Activated T-helper 9 cell treated with anti-CD3 and anti-CD28 coated beads, Interleukin-2, amount 50 U/mL, for 16 hours (primary cell): Measurements from ENCODE around the gene GRIK4.

Experiments used
- DNase-seq: peaks from one replicate; pipeline ENCODE4 v3.0.0-alpha.2; 2020; ENCODE audit warnings: low read depth

The GRIK4 gene

DNA sequence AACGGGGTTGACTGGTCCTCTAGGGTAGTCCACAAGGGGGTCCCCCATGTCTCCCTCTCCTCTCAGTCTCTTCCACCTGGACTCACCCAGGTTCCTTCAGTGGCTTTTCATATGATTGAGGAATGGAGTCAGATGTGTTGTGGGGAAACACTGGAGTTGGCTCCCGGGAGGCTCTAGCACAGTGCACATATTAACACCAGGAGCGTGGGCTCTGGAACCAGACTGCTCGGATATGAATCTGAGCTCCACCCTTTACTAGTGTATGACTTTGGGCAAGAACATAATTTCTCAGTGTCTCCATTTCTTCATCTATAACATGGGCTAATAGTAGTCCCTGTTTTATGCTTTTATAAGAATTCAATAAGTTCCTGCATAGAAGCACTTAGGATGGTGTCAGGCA, 157.0 kb downstream of the GRIK4 start:
- no peak for DNase-seq

DNA sequence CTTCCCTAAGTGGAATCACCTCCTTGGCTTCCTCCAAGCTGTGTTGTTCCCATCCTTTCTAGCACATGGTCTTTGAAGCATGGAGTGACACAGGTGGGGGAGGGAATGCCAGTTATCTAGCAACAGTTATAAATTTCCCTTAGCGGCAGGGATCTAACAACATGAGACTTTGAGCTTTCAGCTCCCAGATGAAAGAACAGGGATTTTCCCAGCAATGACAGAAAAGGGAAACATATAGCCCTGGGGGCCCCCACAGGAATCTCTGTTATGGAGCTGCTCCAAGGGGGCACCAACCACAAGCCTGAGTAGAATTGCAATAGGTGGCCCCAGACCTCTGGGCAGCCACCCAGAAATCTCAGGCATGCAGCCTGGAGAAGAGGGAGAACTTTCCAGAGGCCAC, 163.0 kb downstream of the GRIK4 start:
- DNase-seq = no peak

DNA sequence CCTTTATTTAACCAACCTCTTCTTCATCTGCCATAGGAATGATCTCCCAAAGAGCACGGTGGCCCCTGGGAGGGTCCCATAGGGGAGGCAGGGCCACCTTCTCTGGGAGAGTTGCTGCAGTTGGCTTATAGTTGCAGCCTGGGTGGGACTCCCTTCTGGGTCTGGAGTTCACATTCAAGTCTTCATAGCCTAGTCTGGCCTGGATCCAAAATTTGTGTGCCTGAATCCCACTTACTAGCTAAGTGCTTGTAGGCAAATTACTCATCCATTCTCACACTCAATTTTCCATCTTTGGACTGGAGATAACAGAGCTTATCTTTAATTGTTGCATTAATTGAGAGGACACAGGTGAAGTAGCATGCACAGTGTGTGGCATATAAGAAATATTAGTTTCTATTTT, 163.6 kb downstream of the GRIK4 start:
- no peak for DNase-seq

DNA sequence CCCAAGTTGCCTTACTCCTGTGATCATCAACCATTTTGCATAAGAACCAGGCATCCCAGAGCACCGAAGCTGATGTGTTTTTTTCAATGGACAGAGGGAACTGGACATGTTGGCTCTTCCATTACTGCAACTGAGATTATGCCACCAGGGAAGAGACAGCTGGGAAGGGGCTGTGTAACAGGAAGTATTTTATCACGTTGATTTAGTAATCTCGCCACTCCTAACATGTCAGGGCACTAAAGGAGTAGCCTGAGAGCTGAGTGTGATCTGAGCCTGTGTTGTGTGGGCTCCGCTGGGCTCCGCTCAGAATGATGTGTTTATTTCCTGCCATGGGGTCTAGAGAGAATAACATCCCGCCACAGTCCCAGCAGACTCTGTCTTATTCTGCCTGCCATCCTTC, 165.4 kb downstream of the GRIK4 start:
- no peak for DNase-seq

DNA sequence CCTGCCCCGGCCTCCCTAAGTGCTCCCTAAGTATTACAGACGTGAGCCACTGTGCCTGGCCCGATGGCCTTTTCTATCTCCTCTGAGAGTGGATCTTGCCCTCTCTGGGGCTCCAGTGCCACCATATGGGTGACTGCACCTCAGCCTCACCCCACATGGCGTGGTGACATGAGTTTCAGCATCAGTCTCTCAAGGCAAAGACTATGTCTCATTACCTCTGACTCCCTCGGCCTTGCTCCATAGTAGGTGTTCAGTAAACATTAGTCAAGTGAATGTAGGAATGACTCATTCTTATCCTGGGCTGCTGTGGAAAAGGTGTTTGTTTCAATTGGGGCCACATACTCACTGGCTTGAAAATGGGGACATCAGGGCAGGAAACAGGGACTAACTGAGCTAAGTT, 168.8 kb downstream of the GRIK4 start:
- DNase-seq = no peak

DNA sequence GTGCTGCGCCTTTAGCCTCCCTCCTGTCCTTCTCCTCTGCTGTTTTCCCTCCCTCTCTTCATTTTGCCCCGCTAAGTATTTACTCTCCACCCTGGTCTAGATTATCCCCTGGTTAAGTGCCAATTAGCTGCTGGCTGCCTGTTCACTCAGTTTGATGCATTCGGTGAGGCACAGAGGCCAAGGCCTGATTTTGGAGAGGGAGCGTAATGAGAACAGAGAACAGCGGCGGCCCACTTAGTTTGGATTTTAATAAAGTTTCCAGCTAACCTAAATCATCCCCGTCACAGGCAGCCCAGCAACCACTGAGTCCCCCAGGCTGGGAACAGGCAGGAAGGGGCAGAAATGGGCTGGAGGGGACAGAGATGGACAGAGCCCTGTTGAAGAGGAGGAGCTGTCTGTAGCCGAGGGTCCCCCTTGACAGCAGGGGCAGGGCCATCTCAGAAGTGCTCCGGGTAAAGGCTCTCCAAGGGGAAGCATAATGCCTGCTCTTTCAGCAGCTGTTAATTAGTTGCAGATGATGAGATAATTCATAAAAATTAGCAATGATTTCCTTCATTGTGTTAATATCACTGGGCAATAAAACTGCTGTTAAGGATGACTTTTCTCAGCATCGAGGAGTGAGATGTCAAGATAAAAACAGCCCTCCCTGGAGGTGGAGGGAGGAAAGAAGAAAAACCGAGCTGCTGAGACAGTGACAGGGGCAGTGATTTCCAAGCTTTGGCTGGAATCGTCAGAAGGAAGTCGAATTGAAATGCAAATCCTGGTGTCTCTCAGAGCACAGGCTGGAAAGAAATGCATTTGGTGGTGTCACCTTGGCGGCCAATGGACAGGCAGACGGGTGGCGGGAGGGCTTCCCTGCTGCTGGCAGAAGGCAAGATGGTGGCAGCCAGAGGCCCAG, 170.1 kb downstream of the GRIK4 start:
- DNase-seq = no peak

DNA sequence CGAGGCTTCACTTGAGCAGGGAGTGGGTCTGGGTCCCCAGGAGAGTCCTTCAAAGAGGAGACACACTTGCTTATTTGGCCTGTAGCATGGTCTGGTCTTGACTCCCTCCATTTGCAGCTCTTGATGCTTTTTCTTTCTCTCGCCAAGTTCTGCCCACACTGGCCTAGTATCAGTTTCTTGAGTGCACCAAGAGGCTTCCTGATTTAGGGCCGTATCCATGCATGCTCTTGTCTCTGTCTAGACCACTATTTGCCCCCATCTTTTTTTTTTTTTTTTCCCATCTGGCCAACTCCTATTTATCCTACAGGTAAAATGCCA, 170.7 kb downstream of the GRIK4 start:
- no peak for DNase-seq

DNA sequence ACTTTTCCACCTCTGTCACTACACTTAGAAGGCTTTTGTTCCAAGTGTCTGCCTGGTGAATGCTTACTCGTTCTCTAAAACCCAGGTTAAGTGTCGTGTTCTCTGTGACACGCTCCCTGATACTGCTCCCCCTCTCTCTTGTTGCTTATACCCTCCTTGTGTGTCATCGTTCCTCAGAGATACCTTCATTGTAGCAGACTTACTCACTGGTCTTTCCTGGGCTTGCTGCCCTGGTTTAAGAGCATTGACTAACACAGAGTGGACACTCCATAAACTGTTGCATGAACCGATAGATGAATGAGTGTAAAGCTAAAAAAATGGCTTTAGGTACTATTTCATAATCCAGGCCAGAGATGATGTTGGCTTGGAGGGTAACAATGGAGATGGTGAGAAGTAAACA, 171.3 kb downstream of the GRIK4 start:
- DNase-seq = no peak

DNA sequence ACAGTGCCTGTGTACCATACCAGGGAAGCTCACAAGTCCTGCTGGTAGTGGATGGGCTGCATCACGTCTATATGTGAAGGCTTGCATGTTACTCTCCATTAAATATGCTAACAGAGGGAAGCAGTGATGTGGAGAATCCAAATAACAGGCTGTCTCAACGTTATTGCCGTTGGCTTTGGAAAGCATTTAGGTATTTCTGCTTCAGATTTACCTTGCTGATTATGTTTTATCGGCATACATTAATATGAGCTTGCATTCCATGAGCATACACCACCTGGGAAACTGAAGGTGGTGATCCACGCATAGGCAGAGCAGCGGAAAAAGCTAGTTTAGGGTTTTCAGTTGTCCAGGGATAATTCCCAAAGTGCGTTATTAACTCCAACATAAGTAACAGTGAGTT, 175.0 kb downstream of the GRIK4 start:
- DNase-seq = no peak

DNA sequence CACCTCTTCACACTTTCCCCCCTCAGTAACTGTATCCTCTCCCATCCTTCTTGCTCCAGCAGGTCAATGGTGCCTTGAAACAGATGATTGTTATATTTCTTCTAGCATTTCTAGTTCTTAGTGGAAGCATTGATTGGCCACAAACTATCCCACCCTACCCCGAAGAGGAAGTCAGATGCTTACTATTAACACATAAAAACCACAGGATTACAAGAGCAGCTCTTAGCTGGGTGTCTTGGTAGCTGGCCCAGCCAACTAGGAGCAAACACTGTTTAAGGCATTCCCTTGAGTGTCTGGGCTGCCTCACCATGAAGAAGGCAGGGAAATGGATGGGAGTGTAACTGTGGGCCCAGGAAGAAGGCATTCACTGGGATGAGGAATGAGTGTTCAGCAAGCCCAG, 176.6 kb downstream of the GRIK4 start:
- no peak for DNase-seq

DNA sequence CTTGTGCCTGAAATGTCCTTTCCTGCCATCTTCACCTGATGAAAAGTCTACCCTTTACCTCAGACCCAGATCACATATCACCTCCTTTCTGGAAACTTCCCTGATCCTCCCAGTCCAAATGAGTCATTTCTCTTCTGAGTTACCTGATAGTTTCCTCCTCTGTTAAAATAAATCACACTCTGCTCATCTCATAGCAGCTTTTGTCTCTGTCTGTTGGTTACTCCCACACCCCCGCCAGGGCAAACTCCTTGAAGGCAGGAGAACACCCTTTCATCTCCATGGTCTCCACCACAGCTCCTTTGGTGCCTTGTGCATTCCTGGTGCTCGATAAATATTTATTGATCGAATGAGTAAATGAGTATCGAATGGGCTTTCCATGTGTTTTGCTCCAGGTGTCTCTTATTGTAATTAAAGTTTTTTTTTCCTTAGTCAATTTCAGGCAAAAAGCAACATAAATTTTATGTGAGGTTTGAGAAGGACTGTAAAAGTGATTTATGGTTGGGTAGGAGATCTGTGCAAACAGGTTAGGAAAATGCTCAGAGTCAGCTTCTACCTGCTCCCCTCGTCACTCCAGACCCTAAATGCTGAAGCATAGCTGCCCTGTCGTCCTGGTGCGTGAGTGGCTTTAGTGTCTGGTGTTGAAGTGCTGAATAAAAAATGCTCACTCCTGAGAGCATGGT, 178.2 kb downstream of the GRIK4 start:
- no peak for DNase-seq

DNA sequence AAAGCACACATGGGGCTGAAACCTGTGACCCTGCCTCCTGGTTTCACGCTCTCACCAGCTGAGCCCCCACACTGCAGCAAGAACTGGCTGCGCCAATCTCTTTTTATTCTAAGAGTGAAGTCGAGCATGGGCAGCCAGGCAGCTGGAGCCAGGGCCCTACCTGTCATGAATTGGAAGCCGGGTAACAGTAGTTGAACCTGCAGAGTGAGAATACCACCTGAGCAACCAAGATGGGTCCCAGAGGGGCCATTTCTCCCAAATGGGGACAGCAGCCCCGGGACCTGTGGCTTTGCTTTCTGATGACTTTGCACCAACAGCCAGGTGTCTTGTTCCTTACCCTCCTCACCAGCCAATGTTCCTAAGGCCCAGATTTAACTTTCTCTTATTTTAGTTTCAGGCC, 178.9 kb downstream of the GRIK4 start:
- DNase-seq = no peak

DNA sequence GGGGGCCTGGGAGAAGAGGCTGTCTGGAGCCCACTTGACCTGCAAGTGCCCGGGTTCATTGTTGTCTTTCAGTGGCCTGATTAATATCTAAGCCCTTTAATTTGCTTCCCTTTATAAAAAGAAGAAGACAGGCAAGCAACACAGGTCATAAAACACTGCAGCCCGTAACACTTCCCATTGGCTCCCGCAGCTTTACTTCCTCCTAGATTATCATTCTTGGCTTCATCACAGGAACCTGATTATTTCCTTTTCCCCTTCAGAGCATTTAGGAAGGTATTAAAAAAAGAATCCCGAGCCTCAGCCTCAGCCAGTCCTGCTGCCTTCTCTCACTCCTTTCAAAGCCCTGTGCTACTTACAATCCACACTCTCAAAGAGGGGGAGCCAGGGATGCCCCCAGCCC, 183.2 kb downstream of the GRIK4 start:
- no peak for DNase-seq

DNA sequence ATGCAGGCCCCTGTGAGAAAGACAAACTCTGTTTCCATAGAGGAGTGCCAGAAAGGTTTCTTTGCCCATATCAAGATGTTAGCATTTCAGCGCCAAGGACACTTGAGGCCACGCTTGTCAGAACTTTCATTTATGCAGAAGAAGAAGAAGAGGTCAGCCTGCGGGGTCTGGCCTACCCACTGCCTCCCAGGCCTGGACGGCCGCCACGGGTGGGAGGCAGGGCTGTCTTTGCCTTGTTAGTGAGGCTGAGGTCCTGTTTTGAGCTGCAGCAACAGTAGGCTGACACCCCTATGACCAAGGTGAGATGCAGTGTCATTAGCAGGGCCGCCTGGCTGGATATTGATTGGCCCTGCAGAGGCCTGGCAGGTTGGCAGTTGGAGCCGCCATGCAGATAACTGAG, 183.9 kb downstream of the GRIK4 start:
- no peak for DNase-seq

DNA sequence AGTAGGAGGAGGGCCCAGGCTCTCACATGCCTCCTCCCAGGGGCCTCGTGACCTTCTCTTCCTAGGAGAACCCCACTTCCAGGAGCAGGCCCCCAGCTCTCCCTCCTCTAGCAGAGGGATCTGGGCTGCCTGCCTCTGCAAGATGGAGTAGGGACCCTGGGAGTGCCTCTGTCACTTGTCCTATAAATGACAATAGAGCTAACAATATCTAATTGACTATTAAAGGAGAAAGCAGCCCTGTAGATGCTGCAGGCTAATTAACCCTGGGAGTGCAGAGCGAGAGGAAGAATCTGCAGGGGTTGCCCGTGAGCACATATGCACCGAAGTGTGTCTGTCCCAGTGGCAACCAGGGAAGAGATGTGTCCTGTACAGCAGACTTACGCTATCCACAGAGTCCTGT, 184.4 kb downstream of the GRIK4 start:
- no peak for DNase-seq

DNA sequence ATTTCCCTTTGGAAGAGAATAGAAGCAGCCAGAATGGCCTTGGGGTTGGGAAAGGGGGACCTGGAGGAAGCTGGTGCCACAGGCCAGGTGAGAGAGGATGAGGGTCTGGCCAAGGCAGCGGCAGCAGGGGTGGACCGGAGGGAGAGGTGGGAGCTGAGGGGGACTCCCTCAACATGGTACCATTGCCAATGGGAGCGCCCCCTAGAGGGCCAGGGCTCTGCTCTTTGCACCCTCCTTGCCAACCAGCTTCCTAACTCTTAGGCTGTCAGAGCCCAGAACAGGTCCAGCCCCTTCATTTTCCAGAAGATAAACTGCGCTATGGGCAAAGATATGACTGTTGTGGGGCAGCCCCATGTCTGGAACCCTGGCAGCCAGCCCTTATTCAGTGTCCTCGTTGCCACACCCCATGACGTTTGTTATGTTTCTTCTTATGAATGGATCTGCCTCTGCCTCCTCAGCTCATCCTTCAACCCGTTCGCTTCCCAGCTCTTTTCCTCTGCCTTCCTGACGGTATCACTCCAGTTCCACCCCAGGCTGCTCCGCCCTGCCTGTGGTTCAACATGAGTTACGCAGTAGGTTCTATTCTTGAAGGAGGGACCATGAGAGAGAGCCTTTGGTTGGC, 185.2 kb downstream of the GRIK4 start:
- no peak for DNase-seq

DNA sequence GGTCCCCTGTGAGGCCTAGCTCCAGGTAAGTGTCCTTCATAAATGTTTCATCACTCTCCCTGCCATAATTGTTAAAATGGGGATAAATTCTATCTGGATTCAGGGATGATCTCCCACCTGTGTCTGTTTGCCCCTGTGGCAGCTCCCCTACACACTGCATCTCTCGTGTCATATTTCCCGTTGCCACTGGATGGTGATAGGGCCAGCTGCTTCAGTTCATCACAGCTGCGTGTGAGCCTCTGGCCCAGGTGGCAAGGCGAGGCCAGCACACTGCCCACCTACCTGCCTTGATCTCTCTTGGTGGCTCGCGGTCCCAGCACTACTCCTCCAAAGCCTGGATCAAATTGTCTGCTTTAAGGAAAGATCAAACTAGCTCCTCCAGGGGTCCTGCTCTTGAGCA, 187.4 kb downstream of the GRIK4 start:
- no peak for DNase-seq

DNA sequence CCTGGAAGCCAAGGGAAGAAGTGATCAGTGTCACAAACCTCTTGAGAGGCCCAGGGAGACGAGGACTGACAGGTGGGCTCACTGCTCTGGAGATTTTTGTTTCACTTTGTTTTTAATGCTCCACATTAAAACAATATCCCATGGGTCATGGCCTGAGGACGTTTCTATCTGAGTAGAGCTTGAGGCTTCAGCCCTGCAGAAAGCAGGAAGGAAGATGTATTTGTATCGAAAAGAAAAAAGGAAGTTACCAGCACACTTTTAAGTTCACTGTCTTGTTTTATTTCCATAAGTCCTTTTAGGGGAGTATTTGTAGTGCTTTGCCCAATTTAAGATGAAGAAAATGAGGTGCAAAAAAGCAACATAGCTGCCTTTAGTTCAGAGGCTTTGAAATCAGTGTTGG, 191.1 kb downstream of the GRIK4 start:
- no peak for DNase-seq

DNA sequence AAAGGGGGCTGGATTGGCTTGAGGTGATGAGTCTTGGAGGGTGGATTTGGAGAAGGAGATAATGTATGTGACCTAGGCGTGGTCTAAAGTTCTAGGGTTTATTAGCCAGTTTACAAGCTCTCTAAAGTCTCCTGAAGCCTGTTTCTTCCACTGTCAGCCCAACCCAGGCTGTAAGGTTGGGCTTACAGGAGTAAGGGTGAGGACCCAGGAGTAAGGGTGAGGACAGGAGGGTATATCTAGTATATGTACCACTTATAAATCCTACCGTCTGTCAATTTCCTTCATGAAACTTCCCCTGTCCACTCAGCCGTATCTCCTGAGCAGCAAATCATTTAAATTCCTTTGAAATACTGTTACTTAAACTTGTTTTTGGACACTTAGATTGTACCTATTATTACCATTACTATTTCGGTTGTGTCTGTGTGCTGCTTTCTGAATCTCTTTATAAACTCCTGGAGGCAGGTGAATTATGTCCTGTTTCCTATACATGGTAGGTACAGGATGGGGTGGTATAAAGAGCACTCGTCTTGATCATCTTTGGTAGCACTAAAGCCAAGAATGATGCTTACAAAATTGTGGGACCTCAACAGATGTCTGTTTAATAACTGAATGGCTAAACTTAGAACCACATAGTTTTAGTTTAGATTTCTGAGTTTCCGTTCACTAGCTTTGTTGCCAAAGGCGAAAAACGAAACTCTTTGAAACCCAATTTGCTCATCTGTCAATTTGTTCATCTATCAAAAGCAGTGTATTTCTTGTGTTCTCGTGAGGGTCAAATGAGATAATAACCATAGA, 192.0 kb downstream of the GRIK4 start:
- DNase-seq = no peak

DNA sequence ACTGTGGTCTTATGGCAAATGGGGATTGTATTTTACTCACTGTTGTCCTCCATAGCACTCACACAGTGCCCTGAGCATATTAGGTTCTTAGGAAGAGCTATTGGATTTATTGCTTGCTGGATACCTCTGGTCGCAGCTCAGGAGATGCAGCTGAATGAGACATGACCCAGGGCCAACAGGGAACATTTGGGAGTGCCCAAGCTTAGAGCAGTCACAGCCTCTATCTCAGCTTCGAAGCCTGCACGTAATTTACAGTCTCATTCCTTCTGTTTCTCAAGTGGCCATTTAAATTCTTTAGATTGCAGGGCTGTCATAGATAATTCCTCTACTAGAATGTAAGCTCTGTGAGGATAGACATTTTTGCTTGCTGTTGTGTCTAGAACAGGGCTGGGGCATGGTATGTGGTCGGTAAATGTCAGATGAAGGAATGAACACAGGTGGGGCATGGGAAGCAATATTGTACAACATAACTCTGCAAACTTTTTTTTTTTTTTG, 192.8 kb downstream of the GRIK4 start:
- DNase-seq = no peak

DNA sequence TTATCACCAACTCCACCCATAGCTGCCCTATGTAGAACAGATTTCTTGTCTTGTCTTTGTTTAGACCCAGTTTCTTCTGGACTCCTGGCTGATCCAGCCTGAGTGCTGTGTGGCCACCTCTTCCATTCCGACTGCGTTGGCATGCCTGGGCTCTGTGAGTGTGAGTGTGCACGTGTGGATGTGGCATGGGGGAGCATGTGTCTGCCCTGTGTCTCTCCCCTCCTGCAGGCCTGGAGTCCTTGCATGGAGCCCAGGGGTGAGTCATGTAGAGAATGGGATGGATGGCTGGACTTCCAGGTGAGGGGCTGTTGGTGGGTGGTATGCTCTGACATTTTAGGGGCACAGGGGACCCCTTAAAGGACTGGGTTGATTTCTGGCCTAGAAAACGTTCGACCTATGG, 194.7 kb downstream of the GRIK4 start:
- DNase-seq = no peak

DNA sequence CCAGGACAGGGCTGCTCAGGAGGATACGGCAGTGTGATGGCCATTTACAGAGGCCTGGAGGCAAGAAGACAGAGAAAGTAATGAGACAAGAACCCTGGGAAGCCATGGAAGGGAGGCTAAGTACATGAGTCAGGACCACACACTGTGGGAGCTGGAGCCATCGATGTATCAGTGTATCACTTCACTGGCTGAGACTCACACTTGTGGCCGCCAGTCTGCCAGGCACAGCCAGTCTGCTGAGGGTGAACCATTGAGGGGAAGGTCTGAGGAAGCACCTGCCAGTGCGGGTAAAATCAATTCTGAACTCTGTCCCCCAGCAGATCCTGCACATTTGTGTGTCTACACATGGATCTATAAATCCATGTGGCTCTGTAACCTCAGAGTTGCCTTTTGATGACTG, 195.6 kb downstream of the GRIK4 start:
- no peak for DNase-seq
